ENCODE data around the gene CLECL1. TPM values are rescaled to one million over a fixed set of nuclear protein-coding genes. Genes with fewer than 3 reads are reported as not detected.

CLECL1 gene
- polyA plus RNA-seq, 1 donor from 2014 or later = not detected

DNA sequence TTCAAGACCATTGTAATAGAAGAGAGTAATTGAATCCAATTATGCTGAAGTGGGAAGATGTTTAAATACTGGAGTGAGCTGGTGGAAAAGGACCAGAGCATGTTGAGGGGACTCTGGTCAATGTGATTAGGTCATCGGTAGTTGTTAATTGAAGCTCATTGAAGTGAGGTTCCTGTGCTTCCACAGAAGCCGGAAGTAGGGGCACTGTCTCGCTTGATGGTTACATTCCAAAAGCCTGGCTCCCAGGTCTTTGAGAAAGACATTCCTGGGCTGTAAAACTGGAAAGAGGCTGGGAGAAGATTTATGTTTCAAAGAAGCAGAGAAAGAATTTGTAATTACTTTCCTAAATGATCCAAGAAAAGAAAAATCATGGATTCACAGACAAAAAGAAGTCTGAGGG lies 12.3 kb upstream of the CLECL1 start:
- no peak overlapping the region for H3K9ac ChIP-seq (ENCODE audit: low read length)
- no peaks in the 10 kb centered on the region for H3K36me3 ChIP-seq (ENCODE audit: insufficient read depth, low read length)
- H3K27ac ChIP-seq (ENCODE audit: low read length) = no peak overlapping the region
- H3K4me3 ChIP-seq (ENCODE audit: low read length) = no peak overlapping the region
- TF ChIP-seq SMC3 (conservative IDR thresholded peaks at IDR 0.05; ENCODE audit: poor library complexity) (no peak), TAF1 (IDR thresholded peaks at IDR 0.05; ENCODE audit: low read depth) (no peak), CTCF (IDR thresholded peaks at IDR 0.05; ENCODE audit: poor library complexity, severe bottlenecking) (no peak), EP300 (conservative IDR thresholded peaks at IDR 0.05; ENCODE audit: poor library complexity, severe bottlenecking) (no peak)
- H3K27me3 ChIP-seq (ENCODE audit: insufficient read depth, low read depth, low read length) = no peaks in the 10 kb centered on the region
- no peaks in the 10 kb centered on the region for H4K20me1 ChIP-seq (ENCODE audit: insufficient read depth)
- no peaks in the 10 kb centered on the region for H3K9me2 ChIP-seq (ENCODE audit: insufficient read depth, low read length)
- H2AFZ ChIP-seq (ENCODE audit: low read depth, low read length) = no peak overlapping the region
- no peaks in the 10 kb centered on the region for H3K79me2 ChIP-seq (replicated peaks; ENCODE audit: insufficient read depth, low read length)
- H3K4me2 ChIP-seq (ENCODE audit: low read length) = no peak overlapping the region
- no peaks in the 10 kb centered on the region for H3K9me3 ChIP-seq (ENCODE audit: low read length)
- H3F3A ChIP-seq (ENCODE audit: insufficient read depth, low read length, poor library complexity, severe bottlenecking) = no peaks in the 10 kb centered on the region

GRCh38 chr12:9742661-9743060 lies 9.8 kb upstream of the CLECL1 start:
- Histone ChIP-seq H3F3A (ENCODE audit: insufficient read depth, low read length, poor library complexity, severe bottlenecking) (no peaks in the 10 kb centered on the region), H2AFZ (ENCODE audit: low read depth, low read length) (no peak overlapping the region), H3K9ac (ENCODE audit: low read length) (no peak overlapping the region), H3K9me2 (ENCODE audit: insufficient read depth, low read length) (no peaks in the 10 kb centered on the region), H3K36me3 (ENCODE audit: insufficient read depth, low read length) (no peaks in the 10 kb centered on the region), H4K20me1 (ENCODE audit: insufficient read depth) (no peaks in the 10 kb centered on the region), H3K27ac (ENCODE audit: low read length) (no peak overlapping the region), H3K9me3 (ENCODE audit: low read length) (no peaks in the 10 kb centered on the region), H3K27me3 (ENCODE audit: insufficient read depth, low read depth, low read length) (no peaks in the 10 kb centered on the region), H3K4me2 (ENCODE audit: low read length) (no peak overlapping the region), H3K79me2 (replicated peaks; ENCODE audit: insufficient read depth, low read length) (no peaks in the 10 kb centered on the region), H3K4me3 (ENCODE audit: low read length) (no peak overlapping the region)
- TF ChIP-seq CTCF (IDR thresholded peaks at IDR 0.05; ENCODE audit: poor library complexity, severe bottlenecking) (no peak), EP300 (conservative IDR thresholded peaks at IDR 0.05; ENCODE audit: poor library complexity, severe bottlenecking) (no peak), RAD21 (conservative IDR thresholded peaks at IDR 0.05) (no peak), EZH2 (IDR thresholded peaks at IDR 0.05; ENCODE audit: borderline replicate concordance, insufficient read depth, low read length, poor library complexity, severe bottlenecking) (no peak), MXI1 (conservative IDR thresholded peaks at IDR 0.05; ENCODE audit: poor library complexity, severe bottlenecking) (no peak), SMC3 (conservative IDR thresholded peaks at IDR 0.05; ENCODE audit: poor library complexity) (no peak), POLR2AphosphoS5 (IDR thresholded peaks at IDR 0.05) (no peak), TAF1 (IDR thresholded peaks at IDR 0.05; ENCODE audit: low read depth) (no peak), REST (IDR thresholded peaks at IDR 0.05; ENCODE audit: borderline replicate concordance) (no peak)
